Mucosa of rectum (tissue), 2 donors: ENCODE data around the gene SAMD14.

ENCODE experiments used
- H3K27ac ChIP-seq, 2 donors: one replicate each; pipeline ENCODE4 v1.7.0; 2013; ENCODE audit warnings: inconsistent platforms in 2 of 2, low read depth in 2 of 2, low read length in 2 of 2
- H3K27me3 ChIP-seq, 2 donors: one replicate each; pipeline ENCODE4 v1.7.0; 2013; ENCODE audit warnings: low read length in 2 of 2; ENCODE audit not compliant: control insufficient read depth in 2 of 2, insufficient read depth in 2 of 2
- H3K36me3 ChIP-seq, 2 donors: one replicate each; pipeline ENCODE4 v1.7.0; 2013; ENCODE audit warnings: low read length in 2 of 2; ENCODE audit not compliant: control insufficient read depth in 2 of 2, insufficient read depth in 2 of 2
- H3K4me1 ChIP-seq, 2 donors: one replicate each; pipeline ENCODE4 v1.7.0; 2013; ENCODE audit warnings: low read length in 2 of 2, mild to moderate bottlenecking in 1 of 2; ENCODE audit not compliant: control insufficient read depth in 2 of 2, insufficient read depth in 2 of 2
- H3K4me3 ChIP-seq, 2 donors: one replicate each; pipeline ENCODE4 v1.7.0; 2013; ENCODE audit warnings: low read length in 2 of 2
- H3K9ac ChIP-seq, 2 donors: one replicate each; pipeline ENCODE4 v1.7.0; 2013; ENCODE audit warnings: low read length in 2 of 2, low read depth in 1 of 2, mild to moderate bottlenecking in 1 of 2
- H3K9me3 ChIP-seq, 2 donors: one replicate each; pipeline ENCODE4 v1.7.0; 2013; ENCODE audit warnings: low read length in 2 of 2; ENCODE audit not compliant: control insufficient read depth in 2 of 2
- donor health status: healthy.
- donor health status: Normal muscosa, but diverticular disease.

Gene SAMD14

DNA sequence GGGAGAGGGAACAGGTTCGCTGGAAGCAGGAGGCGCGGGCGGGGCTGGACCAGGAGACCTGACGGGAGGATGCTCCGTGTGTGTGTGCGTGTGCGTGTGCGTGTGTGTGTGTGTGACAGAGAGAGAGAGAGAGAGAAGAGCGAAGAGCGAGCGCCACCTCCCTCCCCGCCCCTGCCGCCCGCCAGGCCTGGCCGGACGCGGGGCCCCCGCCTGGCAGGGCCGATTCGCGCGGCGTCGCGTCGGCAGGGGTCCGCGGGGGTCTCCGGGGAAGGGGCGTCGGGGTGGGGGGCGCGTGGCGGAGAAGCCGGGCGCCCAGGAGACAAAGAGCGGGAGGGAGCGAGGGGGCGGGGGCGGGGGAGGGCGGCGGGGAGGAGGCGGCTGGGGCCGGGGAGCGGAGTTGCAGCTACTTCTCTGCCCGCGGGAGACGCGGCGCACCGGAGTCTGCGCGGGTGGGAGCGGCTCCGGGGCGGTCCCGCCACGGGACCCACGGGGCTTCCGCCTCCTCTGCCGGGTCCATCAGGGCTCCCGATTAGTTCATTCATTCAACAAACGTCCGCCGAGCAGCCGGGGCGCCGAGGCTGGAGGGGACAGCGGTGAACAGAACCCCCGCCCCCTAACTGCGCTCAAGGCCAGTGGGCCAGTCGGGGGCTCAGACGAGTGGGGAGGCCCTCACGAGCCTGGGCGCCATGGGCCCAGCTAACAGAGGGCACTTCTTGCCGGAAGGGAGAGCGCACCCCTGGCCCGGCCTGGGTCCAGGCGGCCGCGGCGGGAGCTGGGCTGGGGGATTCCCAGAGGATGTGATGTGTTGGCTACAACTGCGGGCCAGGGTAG is at the start of gene SAMD14:
Gene SAMD14 (minus strand): TSS at position 433 of the 831 bp plus-strand sequence. CDS start 5,201 bp downstream, outside the sequence.
- Histone ChIP-seq H3K9ac (no peak within 1 kb of the TSS), H3K36me3 (peaks cover 3 to 6% of the 10 kb centered on the region in 2 donors), H3K9me3 (no peaks in the 10 kb centered on the region), H3K27ac (no peak within 1 kb of the TSS), H3K4me1 (peaks cover 2 to 11% of the 10 kb centered on the region in 2 donors), H3K27me3 (peaks cover 10 to 11% of the 10 kb centered on the region in 2 donors), H3K4me3 (peak within 1 kb of the TSS; percentile 35 to 66)

DNA sequence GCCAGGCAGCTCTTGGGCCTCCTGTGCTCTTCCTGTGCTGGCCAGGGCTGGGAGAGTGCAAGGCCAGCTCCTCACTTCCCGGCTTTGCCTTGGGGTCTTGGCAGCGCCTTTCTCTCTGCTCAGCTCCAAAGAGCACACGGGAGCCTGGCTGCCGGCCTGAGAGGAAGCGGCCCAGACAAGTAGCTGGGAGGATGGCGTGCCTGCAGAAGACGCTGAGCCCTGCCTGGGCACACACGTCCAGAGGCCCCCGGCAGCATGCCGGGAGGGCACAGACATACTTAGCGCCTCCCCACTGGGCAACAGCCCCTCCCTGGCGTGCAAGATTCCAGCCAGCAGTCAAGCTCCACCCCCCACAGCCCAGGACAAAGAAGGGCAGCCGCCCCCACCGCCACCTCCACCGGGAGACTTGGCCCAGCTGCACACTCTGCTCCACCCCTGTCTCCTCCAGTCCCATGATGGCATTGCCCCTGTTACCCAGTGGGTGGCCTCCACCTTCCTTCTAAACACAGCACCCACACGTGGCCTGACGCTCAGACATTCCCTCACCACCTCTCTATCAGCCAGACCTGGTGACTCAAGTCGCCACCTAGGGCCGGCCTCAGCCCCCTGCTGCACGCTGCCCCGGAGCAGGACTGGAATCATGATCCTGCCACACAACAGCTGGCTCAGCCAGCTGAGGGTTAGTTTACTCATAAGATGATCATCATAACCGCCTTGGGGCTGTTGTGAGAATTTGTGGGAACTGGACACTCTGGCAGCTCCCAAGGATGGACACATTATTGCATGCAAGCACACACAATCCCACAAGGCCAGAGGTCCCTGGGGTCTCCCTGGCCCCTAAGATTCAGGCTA is 48.2 kb upstream of the SAMD14 start:
- no peaks in the 10 kb centered on the region for H3K27me3 ChIP-seq
- peak overlapping the region; percentile 53 to 59 for H3K4me3 ChIP-seq
- peak overlapping the region in 1 of 2 donors; percentile 55 for H3K9ac ChIP-seq
- H3K4me1 ChIP-seq, result peaks cover 7 to 19% of the 10 kb centered on the region in 2 donors
- no peaks in the 10 kb centered on the region for H3K36me3 ChIP-seq
- no peaks in the 10 kb centered on the region for H3K9me3 ChIP-seq
- peak overlapping the region; percentile 40 for H3K27ac ChIP-seq

- H3K9ac ChIP-seq, result no peak overlapping the region
- H3K36me3 ChIP-seq, result no peaks in the 10 kb centered on the region
- no peaks in the 10 kb centered on the region for H3K27me3 ChIP-seq
- peaks cover 9 to 19% of the 10 kb centered on the region in 2 donors for H3K4me1 ChIP-seq
- H3K27ac ChIP-seq, result peak overlapping the region in 1 of 2 donors; percentile 40
- no peaks in the 10 kb centered on the region for H3K9me3 ChIP-seq
- peak overlapping the region in 1 of 2 donors; percentile 53 for H3K4me3 ChIP-seq
Observed at GRCh38 chr17:50177476-50177875, 47.5 kb upstream of the SAMD14 start.

- H3K36me3 ChIP-seq, result no peaks in the 10 kb centered on the region
- H3K4me3 ChIP-seq, result no peak overlapping the region
- no peak overlapping the region for H3K9ac ChIP-seq
- no peaks in the 10 kb centered on the region for H3K27me3 ChIP-seq
- no peak overlapping the region for H3K27ac ChIP-seq
- H3K9me3 ChIP-seq, result no peaks in the 10 kb centered on the region
- H3K4me1 ChIP-seq, result peaks cover 9 to 19% of the 10 kb centered on the region in 2 donors
Observed at GRCh38 chr17:50176559-50177357, 46.8 kb upstream of the SAMD14 start.

DNA sequence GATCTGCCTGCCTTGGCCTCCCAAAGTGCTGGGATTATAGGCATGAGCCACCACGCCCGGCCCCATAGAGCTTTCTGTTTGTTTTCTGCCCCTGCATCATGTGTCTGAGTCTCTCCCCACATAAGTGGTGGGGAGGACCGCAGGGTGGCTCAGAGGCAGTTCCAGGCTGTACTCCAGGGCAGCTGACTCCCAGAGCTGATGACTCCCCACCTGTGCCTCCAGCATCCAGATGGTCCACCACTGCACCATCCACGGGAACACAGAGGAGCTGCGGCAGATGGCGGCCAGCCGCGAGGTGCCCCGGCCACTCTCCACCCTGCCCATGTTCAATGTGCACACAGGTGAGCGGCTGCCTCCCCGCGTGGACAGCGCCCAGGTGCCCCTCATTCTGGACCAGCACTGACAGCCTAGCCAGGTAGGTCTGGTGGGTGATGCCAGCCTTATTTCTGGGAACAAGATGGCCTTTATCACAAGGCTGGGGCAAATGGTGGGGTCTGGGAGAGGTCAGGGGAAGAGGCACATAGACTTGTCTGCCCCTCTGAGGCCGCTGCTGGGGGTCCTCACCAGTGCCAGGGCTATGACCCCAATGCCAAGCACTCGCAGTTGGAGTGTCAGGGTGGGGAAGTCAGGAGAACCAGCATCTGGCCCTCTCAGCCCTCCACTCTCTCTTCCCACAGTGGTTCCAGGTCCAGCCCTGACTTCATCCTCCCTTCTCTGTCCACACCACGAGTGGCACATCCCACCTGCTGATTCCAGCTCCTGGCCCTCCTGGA is 45.3 kb upstream of the SAMD14 start:
- Histone ChIP-seq H3K27me3 (no peaks in the 10 kb centered on the region), H3K4me3 (no peak overlapping the region), H3K4me1 (peaks cover 9 to 19% of the 10 kb centered on the region in 2 donors), H3K9me3 (no peaks in the 10 kb centered on the region), H3K9ac (no peak overlapping the region), H3K36me3 (no peaks in the 10 kb centered on the region), H3K27ac (no peak overlapping the region)

DNA sequence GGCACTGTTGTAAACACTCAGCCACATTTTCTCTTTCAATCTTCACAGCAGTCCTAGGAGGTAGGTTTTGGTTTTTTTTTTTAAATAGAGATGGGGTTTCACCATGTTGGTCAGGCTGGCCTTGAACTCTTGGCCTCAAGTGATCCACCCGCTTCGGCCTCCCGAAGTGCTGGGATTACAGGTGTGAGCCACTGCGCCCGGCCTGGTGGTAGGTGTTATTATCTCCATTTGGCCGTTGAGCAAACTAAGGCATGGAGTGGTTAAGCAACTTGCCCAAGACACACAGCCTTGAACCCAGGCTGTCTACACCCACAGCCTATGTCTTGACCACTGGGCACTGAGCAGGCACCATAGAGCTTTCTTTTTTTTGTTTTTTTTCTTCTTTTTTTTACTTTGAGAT is 44.5 kb upstream of the SAMD14 start:
- Histone ChIP-seq H3K4me3 (no peak overlapping the region), H3K27ac (no peak overlapping the region), H3K9me3 (no peaks in the 10 kb centered on the region), H3K9ac (no peak overlapping the region), H3K36me3 (no peaks in the 10 kb centered on the region), H3K27me3 (no peaks in the 10 kb centered on the region), H3K4me1 (peaks cover 9 to 19% of the 10 kb centered on the region in 2 donors)

GRCh38 chr17:50173335-50173941 is 43.5 kb upstream of the SAMD14 start:
- Histone ChIP-seq H3K36me3 (no peaks in the 10 kb centered on the region), H3K9ac (peak overlapping the region in 1 of 2 donors; percentile 37), H3K4me3 (no peak overlapping the region), H3K27me3 (no peaks in the 10 kb centered on the region), H3K27ac (peak overlapping the region; percentile 42 to 45), H3K9me3 (no peaks in the 10 kb centered on the region), H3K4me1 (peaks cover 9 to 18% of the 10 kb centered on the region in 2 donors)

GRCh38 chr17:50172936-50173334 is 43.0 kb upstream of the SAMD14 start:
- Histone ChIP-seq H3K4me1 (peaks cover 5 to 13% of the 10 kb centered on the region in 2 donors), H3K9me3 (no peaks in the 10 kb centered on the region), H3K4me3 (no peak overlapping the region), H3K27me3 (no peaks in the 10 kb centered on the region), H3K27ac (peak overlapping the region; percentile 42 to 45), H3K36me3 (no peaks in the 10 kb centered on the region), H3K9ac (peak overlapping the region in 1 of 2 donors; percentile 37)

DNA sequence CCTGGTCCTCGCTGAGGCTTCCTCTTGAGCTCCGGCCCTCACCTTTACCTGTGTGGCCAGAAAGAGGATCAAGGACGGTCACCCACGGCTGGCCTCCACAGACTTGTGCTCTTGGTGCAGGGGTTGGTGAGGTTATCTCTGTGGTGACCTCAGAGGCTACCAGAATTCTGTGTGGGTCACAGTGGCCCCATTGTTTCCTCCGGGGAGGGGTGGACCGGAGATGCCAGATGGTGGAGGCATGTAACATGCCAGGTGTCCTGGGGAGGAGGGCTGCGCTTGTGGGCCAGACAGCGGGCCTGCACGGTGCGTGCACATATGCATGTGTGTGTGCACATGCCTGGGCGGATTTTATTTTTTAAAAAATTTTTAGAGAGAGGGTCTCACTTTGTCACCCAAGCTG is 42.2 kb upstream of the SAMD14 start:
- no peak overlapping the region for H3K4me3 ChIP-seq
- no peak overlapping the region for H3K27ac ChIP-seq
- peaks cover 2 to 8% of the 10 kb centered on the region in 2 donors for H3K4me1 ChIP-seq
- no peaks in the 10 kb centered on the region for H3K36me3 ChIP-seq
- no peaks in the 10 kb centered on the region for H3K27me3 ChIP-seq
- no peaks in the 10 kb centered on the region for H3K9me3 ChIP-seq
- no peak overlapping the region for H3K9ac ChIP-seq
